PC-9 (cell line): Measurements from ENCODE around the gene SUPT7L. TPM values are rescaled to one million over a fixed set of nuclear protein-coding genes. Genes with fewer than 3 reads are reported as not detected.

Experiments used
- BruUV-seq: library from RNA; stranded (reverse); fragments of 400-500 nt; replicated peaks from 2 replicates; lab custom pipeline; 2021; lab: Mats Ljungman, UMichigan
- CTCF ChIA-PET: fragments of 300-600 bp; sonication (Branson Sonifier 250); formaldehyde crosslinking; loops from one replicate; lab custom pipeline; 2022; ENCODE audit warnings: antibody characterized with exemption; lab: Charles Lee
- POLR2A ChIA-PET: fragments of 300-600 bp; sonication (Branson Sonifier 250); formaldehyde crosslinking; loops from one replicate; lab custom pipeline; 2022; ENCODE audit warnings: antibody characterized with exemption; ENCODE audit not compliant: unreplicated experiment; lab: Charles Lee
- DNase-seq, 2 experiments: peaks; one replicate each; pipeline versions ENCODE4 v3.0.0 to v3.0.0-alpha.2; 2015 to 2022; ENCODE audit warnings: mixed read lengths in 1 of 2
- H2AFZ ChIP-seq: fragments of 200-600 bp; sonication (generic); 2 replicates; pipeline ENCODE4 v1.8.1; 2017; ENCODE audit warnings: antibody characterized with exemption
- H3F3A ChIP-seq: fragments of 200-600 bp; sonication (generic); 2 replicates; pipeline ENCODE4 v1.8.1; 2017; ENCODE audit warnings: antibody characterized with exemption, mild to moderate bottlenecking, low read depth; ENCODE audit not compliant: insufficient read depth
- H3K27ac ChIP-seq: fragments of 200-600 bp; sonication (generic); 2 replicates; pipeline ENCODE4 v1.6.1; 2016; ENCODE audit warnings: mixed run types
- H3K27me3 ChIP-seq: fragments of 200-600 bp; sonication (generic); 2 replicates; pipeline ENCODE4 v1.6.1; 2016; ENCODE audit warnings: low read depth, mixed run types; ENCODE audit not compliant: insufficient read depth
- H3K36me3 ChIP-seq: fragments of 200-600 bp; sonication (generic); 2 replicates; pipeline ENCODE4 v1.6.1; 2016; ENCODE audit warnings: low read depth, mixed run types
- H3K4me1 ChIP-seq: fragments of 200-600 bp; sonication (generic); replicated peaks from 2 replicates; pipeline ENCODE4 v1.6.1; 2016; ENCODE audit warnings: mixed run types; ENCODE audit not compliant: insufficient read depth
- H3K4me2 ChIP-seq: fragments of 200-600 bp; sonication (generic); 2 replicates; pipeline ENCODE4 v1.6.1; 2017; ENCODE audit warnings: mixed run types
- H3K4me3 ChIP-seq: fragments of 200-600 bp; sonication (generic); 2 replicates; pipeline ENCODE4 v1.6.1; 2016; ENCODE audit warnings: mixed run types
- H3K79me2 ChIP-seq: fragments of 200-600 bp; sonication (generic); 2 replicates; pipeline ENCODE4 v1.6.1; 2017; ENCODE audit warnings: low read depth, mixed run types
- H3K9me2 ChIP-seq: fragments of 200-600 bp; sonication (generic); 2 replicates; pipeline ENCODE4 v1.8.1; 2017; ENCODE audit warnings: mild to moderate bottlenecking; ENCODE audit not compliant: insufficient read depth
- H3K9me3 ChIP-seq: fragments of 200-600 bp; sonication (generic); 2 replicates; pipeline ENCODE4 v1.8.1; 2016; ENCODE audit warnings: low read depth; ENCODE audit not compliant: insufficient read depth
- H4K20me1 ChIP-seq: fragments of 200-600 bp; sonication (generic); 2 replicates; pipeline ENCODE4 v1.8.1; 2017; ENCODE audit not compliant: insufficient read depth
- CTCF ChIP-seq: fragments of 200-600 bp; sonication (generic); conservative IDR thresholded peaks from 2 replicates; pipeline ENCODE4 v1.6.1; 2017; ENCODE audit warnings: mixed run types, antibody characterized with exemption, mild to moderate bottlenecking, moderate library complexity
- EZH2 ChIP-seq: fragments of 200-600 bp; sonication (generic); IDR thresholded peaks from 2 replicates; pipeline ENCODE4 v1.8.0; 2017; ENCODE audit warnings: antibody characterized with exemption, low read depth
- intact Hi-C: fragments of 100-400 bp; cut with micrococcal nuclease; formaldehyde crosslinking; loops from one replicate; pipeline ENCODE4 v1.10.0; 2022; ENCODE audit not compliant: unreplicated experiment
- total RNA-seq: library from RNA; stranded (reverse); gene quantifications from 2 replicates; pipeline ENCODE4 v1.2.3, GENCODE V29; 2021

SUPT7L gene
- total RNA-seq, 1 experiment from 2014 or later, result 33.0 TPM

- Histone ChIP-seq H3K9me2 (no peaks in the 10 kb centered on the region), H3F3A (peaks cover 28% of the 10 kb centered on the region), H3K36me3 (peaks cover 35% of the 10 kb centered on the region), H3K79me2 (peaks cover 10% of the 10 kb centered on the region; the same call in 1 of the 2 replicates), H3K4me2 (no peak overlapping the region), H3K4me1 (peaks cover 26% of the 10 kb centered on the region), H4K20me1 (no peaks in the 10 kb centered on the region), H2AFZ (no peak overlapping the region), H3K9me3 (no peaks in the 10 kb centered on the region), H3K27ac (no peak overlapping the region), H3K27me3 (no peaks in the 10 kb centered on the region), H3K4me3 (no peak overlapping the region)
- TF ChIP-seq CTCF (no peak), EZH2 (no peak)
- ChIA-PET POLR2A (no interaction called here), CTCF (no interaction called here)
- no peak for DNase-seq
- intact Hi-C loops, result loop anchor here (5.0 kb wide), 2 partner anchors 218 to 303 kb away; partner anchors contain the start of genes MPV17 and PPM1G
- no TSS peak for BruUV-seq
Observed at GRCh38 chr2:27624943-27625342, 38.5 kb downstream of the SUPT7L start.

GRCh38 chr2:27622921-27623384 lies 40.5 kb downstream of the SUPT7L start:
- POLR2A ChIA-PET, result no interaction called here
- Histone ChIP-seq H3K4me2 (no peak overlapping the region), H3K9me3 (no peaks in the 10 kb centered on the region), H4K20me1 (no peaks in the 10 kb centered on the region; the same call in 1 of the 2 replicates), H3F3A (peaks cover 28% of the 10 kb centered on the region), H3K4me3 (no peak overlapping the region), H3K4me1 (peaks cover 21% of the 10 kb centered on the region), H3K79me2 (no peaks in the 10 kb centered on the region), H3K9me2 (no peaks in the 10 kb centered on the region), H3K36me3 (peaks cover 39% of the 10 kb centered on the region), H2AFZ (no peak overlapping the region), H3K27ac (no peak overlapping the region), H3K27me3 (no peaks in the 10 kb centered on the region)
- TF ChIP-seq CTCF (no peak), EZH2 (no peak)
- DNase-seq, result no peak
- BruUV-seq, result no TSS peak
- intact Hi-C loops, result no loop called here
- CTCF ChIA-PET, result no interaction called here

GRCh38 chr2:27621524-27621923 lies 41.9 kb downstream of the SUPT7L start:
- CTCF ChIA-PET, result interaction anchor here (0.6 kb wide), 1 partner anchor 167 kb away, joined by 4 read pairs; no protein-coding TSS in a partner anchor
- no peaks in the 10 kb centered on the region for H3K9me2 ChIP-seq
- intact Hi-C loops, result no loop called here
- no peak for DNase-seq
- no peak overlapping the region for H3K4me2 ChIP-seq
- BruUV-seq, result no TSS peak
- peaks cover 21% of the 10 kb centered on the region for H3F3A ChIP-seq
- H3K79me2 ChIP-seq, result no peaks in the 10 kb centered on the region
- H2AFZ ChIP-seq, result no peak overlapping the region
- H3K36me3 ChIP-seq, result peaks cover 46% of the 10 kb centered on the region
- POLR2A ChIA-PET, result no interaction called here
- peaks cover 7% of the 10 kb centered on the region for H3K4me1 ChIP-seq
- no peaks in the 10 kb centered on the region; the same call in 1 of the 2 replicates for H4K20me1 ChIP-seq
- H3K4me3 ChIP-seq, result no peak overlapping the region
- no peak for TF ChIP-seq CTCF
- TF ChIP-seq EZH2, result no peak
- H3K27me3 ChIP-seq, result no peaks in the 10 kb centered on the region
- no peak overlapping the region for H3K27ac ChIP-seq
- no peaks in the 10 kb centered on the region for H3K9me3 ChIP-seq
